Embryonic facial prominence (tissue), 1 donor: ENCODE measurements around the gene GNS.
A peak's percentile ranks its signal among the peaks of the same experiment; 100 is the strongest.

Source experiments
- DNase-seq: peaks from one replicate; pipeline ENCODE4 v3.0.0-alpha.2; 2016; ENCODE audit errors: extremely low spot score

GNS gene

GRCh38 chr12:64674367-64674922 lies 84.8 kb downstream of the GNS start:
- DNase-seq, result no peak

GRCh38 chr12:64673490-64674169 lies 85.6 kb downstream of the GNS start:
- peak; percentile 47 for DNase-seq

- DNase-seq, result no peak
These were observed 86.2 kb downstream of the GNS start for GRCh38 chr12:64672925-64673409.

GRCh38 chr12:64671681-64672080 lies 87.5 kb downstream of the GNS start:
- DNase-seq, result no peak

GRCh38 chr12:64670919-64671639 lies 88.1 kb downstream of the GNS start:
- DNase-seq, result no peak

GRCh38 chr12:64670019-64670418 lies 89.2 kb downstream of the GNS start:
- DNase-seq, result no peak

- DNase-seq, result no peak
These were observed 89.8 kb downstream of the GNS start for GRCh38 chr12:64669270-64669842.

GRCh38 chr12:64667793-64668192 lies 91.4 kb downstream of the GNS start:
- no peak for DNase-seq

GRCh38 chr12:64666054-64666914 lies 92.9 kb downstream of the GNS start:
- no peak for DNase-seq

GRCh38 chr12:64665514-64665913 lies 93.7 kb downstream of the GNS start:
- DNase-seq, result no peak
